ENCODE results near the gene NFYC.

Gene NFYC

GRCh38 chr1:40679165-40679953 is 12.1 kb upstream of the NFYC start:
- DNase-seq (ENCODE audit: low spot score), result no peak
- in situ Hi-C loops (cut with MboI; ENCODE audit: low sequenced_read_pairs, unreplicated experiment), result no loop called here
- TF ChIP-seq, protein P1, sequence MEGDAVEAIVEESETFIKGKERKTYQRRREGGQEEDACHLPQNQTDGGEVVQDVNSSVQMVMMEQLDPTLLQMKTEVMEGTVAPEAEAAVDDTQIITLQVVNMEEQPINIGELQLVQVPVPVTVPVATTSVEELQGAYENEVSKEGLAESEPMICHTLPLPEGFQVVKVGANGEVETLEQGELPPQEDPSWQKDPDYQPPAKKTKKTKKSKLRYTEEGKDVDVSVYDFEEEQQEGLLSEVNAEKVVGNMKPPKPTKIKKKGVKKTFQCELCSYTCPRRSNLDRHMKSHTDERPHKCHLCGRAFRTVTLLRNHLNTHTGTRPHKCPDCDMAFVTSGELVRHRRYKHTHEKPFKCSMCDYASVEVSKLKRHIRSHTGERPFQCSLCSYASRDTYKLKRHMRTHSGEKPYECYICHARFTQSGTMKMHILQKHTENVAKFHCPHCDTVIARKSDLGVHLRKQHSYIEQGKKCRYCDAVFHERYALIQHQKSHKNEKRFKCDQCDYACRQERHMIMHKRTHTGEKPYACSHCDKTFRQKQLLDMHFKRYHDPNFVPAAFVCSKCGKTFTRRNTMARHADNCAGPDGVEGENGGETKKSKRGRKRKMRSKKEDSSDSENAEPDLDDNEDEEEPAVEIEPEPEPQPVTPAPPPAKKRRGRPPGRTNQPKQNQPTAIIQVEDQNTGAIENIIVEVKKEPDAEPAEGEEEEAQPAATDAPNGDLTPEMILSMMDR (IDR thresholded peaks at IDR 0.05; ENCODE audit: borderline replicate concordance, control extremely low read depth, extremely low read depth, insufficient read depth, missing control alignments), result no peak

- TF ChIP-seq, protein P1 (IDR thresholded peaks at IDR 0.05; ENCODE audit: borderline replicate concordance, control extremely low read depth, extremely low read depth, insufficient read depth, missing control alignments), result no peak
- no peak for DNase-seq (ENCODE audit: low spot score)
- in situ Hi-C loops (cut with MboI; ENCODE audit: low sequenced_read_pairs, unreplicated experiment), result no loop called here
These were observed 6.8 kb upstream of the NFYC start for GRCh38 chr1:40684669-40685068.

DNA sequence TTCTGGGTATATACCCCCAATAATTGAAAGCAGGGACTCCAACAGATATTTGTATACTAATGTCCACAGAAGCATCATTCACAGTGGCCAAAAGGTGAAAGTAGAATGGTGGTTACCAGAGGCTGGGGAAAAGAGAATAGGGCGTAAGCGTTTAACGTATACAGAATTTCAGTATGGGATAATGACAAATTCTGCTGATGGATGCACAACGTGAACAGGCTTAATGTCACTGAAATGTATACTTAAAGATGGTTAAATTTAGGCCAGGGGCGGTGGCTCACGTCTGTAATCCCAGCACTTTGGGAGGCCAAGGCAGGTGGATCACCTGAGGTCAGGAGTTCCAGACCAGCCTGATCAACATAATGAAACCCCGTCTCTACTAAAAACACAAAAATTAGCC is 4.4 kb upstream of the NFYC start:
- TF ChIP-seq, protein P1 (IDR thresholded peaks at IDR 0.05; ENCODE audit: borderline replicate concordance, control extremely low read depth, extremely low read depth, insufficient read depth, missing control alignments), result no peak
- in situ Hi-C loops (cut with MboI; ENCODE audit: low sequenced_read_pairs, unreplicated experiment), result no loop called here
- DNase-seq (ENCODE audit: low spot score), result no peak

DNA sequence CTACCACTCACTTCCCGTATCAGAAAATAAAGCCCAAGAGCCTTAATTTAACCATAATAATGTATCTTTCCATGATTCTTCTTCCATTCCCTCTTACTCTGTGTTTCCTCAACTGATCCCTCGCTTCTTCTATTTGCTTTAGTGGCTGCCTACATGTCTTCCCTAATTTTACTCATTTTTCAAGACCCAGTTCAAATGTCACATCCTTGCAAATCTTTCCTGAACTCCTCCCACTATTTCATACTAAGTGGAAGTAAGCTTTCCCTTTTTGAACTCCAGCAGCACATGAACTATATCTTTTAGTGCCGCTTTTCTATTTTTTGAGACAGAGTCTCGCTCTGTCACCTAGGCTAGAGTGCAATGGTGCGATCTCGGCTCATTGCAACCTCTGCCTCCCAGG is 3.8 kb upstream of the NFYC start:
- TF ChIP-seq, protein P1 (IDR thresholded peaks at IDR 0.05; ENCODE audit: borderline replicate concordance, control extremely low read depth, extremely low read depth, insufficient read depth, missing control alignments), result no peak
- in situ Hi-C loops (cut with MboI; ENCODE audit: low sequenced_read_pairs, unreplicated experiment), result no loop called here
- DNase-seq (ENCODE audit: low spot score), result no peak

DNA sequence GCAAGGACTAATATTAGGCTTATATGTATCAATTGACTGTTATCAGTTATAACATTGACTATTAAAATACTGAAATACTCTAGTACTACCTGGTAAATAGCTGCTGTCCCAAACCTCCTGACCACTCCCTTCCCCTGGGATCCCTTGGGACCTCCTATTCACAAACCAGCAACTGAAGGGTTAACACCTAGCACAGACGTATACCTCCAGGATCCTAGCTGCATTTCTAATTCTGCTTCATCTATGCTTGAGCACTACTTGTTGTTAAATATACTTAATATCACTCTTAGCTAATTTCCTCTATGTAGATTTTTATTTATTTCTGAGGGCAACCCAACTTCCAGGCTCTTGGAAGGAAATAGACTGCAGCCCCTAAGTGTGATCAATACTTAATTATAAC is 1.8 kb upstream of the NFYC start:
- TF ChIP-seq, protein P1 (IDR thresholded peaks at IDR 0.05; ENCODE audit: borderline replicate concordance, control extremely low read depth, extremely low read depth, insufficient read depth, missing control alignments), result no peak
- in situ Hi-C loops (cut with MboI; ENCODE audit: low sequenced_read_pairs, unreplicated experiment), result no loop called here
- no peak for DNase-seq (ENCODE audit: low spot score)

- TF ChIP-seq, protein P1 (IDR thresholded peaks at IDR 0.05; ENCODE audit: borderline replicate concordance, control extremely low read depth, extremely low read depth, insufficient read depth, missing control alignments), result no peak
- in situ Hi-C loops (cut with MboI; ENCODE audit: low sequenced_read_pairs, unreplicated experiment), result no loop called here
- DNase-seq (ENCODE audit: low spot score), result no peak
These were observed 550 bp upstream of the NFYC start for GRCh38 chr1:40690771-40691537.

All from GM13976 (cell line).